Activated naive CD8-positive, alpha-beta T cell treated with anti-CD3 and anti-CD28 coated beads, Interleukin-2, amount 50 U/mL, for 16 hours (primary cell): ENCODE results near the gene HRK.
"Not testable (repeated sequence)": the region's sequence is repeated elsewhere in the genome, so short reads cannot be mapped to it uniquely, and the experiment has no call there.

Experiments
- DNase-seq: peaks from one replicate; pipeline ENCODE4 v3.0.0-alpha.2; 2020; ENCODE audit warnings: low read depth, low spot score

Gene HRK

GRCh38 chr12:116818948-116819832 is 62.1 kb downstream of the HRK start:
- DNase-seq: peak; percentile 73

GRCh38 chr12:116818341-116818856 is 62.8 kb downstream of the HRK start:
- no peak for DNase-seq

GRCh38 chr12:116814766-116815165 is 66.5 kb downstream of the HRK start:
- DNase-seq: not testable (repeated sequence)

GRCh38 chr12:116813271-116814041 is 67.8 kb downstream of the HRK start:
- DNase-seq: no peak

- DNase-seq: no peak
Observed at GRCh38 chr12:116812238-116812637, 69.0 kb downstream of the HRK start.

- DNase-seq: no peak
Observed at GRCh38 chr12:116808113-116809105, 72.8 kb downstream of the HRK start.

- no peak for DNase-seq
Observed at GRCh38 chr12:116807546-116807945, 73.7 kb downstream of the HRK start.

GRCh38 chr12:116806845-116807440 is 74.3 kb downstream of the HRK start:
- DNase-seq: no peak
